Measurements from ENCODE around the gene PRKG1.
A peak's percentile ranks its signal among the peaks of the same experiment; 100 is the strongest.

Gene PRKG1

DNA sequence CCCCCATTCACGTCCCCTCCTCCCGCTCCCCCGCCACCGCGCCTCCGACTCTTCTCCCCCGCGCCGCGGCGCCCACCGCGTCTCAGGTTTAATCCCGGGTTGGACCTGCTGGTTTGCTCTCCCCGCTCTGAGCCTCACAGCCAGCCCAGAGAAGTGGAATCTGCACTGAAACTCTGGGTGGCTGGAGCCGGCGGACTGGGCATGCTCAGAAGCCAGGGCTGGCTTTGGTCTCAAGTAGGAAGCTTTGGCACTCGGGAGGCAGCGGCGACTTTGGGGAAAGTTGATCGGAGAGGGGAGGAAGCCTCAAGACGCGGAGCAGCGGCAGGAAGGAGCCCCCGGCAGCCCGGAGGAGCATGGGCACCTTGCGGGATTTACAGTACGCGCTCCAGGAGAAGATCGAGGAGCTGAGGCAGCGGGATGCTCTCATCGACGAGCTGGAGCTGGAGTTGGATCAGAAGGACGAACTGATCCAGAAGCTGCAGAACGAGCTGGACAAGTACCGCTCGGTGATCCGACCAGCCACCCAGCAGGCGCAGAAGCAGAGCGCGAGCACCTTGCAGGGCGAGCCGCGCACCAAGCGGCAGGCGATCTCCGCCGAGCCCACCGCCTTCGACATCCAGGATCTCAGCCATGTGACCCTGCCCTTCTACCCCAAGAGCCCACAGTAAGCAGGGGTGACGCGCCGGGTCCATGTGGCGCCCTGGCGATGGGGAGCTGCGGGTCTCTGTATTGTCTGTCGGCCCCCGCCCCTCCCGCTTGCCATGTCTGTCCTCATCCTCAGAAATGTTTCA is at the start of gene PRKG1:
PRKG1 (plus strand) TSS at position 250 of the 791 bp plus-strand sequence.
- peak; percentile 69 for DNase-seq (ENCODE audit: low spot score)

- no peak for DNase-seq (ENCODE audit: low spot score)
Measured at GRCh38 chr10:51028420-51028819, 45.9 kb upstream of the PRKG1 start.

- no peak for DNase-seq (ENCODE audit: low spot score)
Measured at GRCh38 chr10:51029172-51029641, 45.1 kb upstream of the PRKG1 start.

DNA sequence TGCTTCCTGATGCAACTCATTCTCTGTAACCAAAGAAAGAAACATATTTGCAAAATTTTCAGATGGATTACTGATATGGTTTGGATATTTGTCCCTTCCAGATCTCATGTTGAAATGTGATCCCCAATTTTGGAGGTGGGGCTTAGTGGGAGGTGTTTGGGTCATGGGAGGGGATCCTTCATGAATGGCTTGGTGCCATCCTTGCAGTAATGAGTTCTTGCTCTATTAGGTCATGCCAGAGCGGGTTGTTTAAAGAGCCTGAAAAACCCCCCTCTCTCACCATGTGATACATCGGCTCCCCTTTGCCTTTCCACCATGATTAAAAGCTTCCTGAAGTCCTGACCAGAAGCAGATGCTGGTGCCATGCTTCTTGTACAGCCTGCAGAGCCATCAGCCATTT is 43.8 kb upstream of the PRKG1 start:
- DNase-seq (ENCODE audit: low spot score) = no peak

- no peak for DNase-seq (ENCODE audit: low spot score)
Measured at GRCh38 chr10:51031950-51032349, 42.3 kb upstream of the PRKG1 start.

DNA sequence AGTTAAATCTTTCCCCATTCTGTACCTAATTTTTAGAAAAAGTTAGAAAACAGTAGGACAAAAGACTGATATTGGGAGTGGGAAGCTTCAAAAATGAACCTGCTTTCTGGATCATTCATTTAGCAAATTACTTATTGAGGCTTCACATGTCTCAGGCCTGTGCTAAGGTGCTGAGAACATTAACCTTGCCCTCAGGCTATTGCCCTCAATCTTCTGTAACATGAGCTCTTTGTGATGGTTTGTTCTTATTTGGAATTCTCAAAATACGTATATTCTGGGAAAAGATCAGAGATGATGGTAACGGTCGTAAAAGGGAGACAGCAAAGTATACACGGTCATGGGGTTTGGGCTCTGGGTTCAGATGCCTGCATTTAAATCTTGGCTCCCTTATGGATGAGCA is 39.5 kb upstream of the PRKG1 start:
- no peak for DNase-seq (ENCODE audit: low spot score)

DNA sequence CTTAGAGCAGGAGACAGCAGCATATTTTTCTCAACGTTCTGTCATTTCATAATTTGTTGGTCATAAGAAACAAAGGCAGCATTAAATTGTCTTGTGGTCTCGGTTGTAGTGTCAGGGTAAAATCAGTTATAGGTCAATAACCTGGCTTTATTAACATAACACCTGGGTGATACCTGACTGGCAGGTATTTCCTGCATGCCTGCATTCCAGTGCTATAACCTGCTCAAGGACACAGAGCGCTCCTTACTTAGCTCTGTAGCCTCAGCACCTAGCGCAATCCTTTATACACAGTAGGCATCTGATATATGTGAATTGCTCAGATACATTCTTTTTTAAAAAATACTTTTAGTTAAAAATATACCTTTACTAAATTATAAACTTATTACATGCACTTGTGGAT is 38.9 kb upstream of the PRKG1 start:
- no peak for DNase-seq (ENCODE audit: low spot score)

GRCh38 chr10:51045871-51046270 is 28.4 kb upstream of the PRKG1 start:
- no peak for DNase-seq (ENCODE audit: low spot score)

GRCh38 chr10:51046654-51047053 is 27.6 kb upstream of the PRKG1 start:
- no peak for DNase-seq (ENCODE audit: low spot score)

DNA sequence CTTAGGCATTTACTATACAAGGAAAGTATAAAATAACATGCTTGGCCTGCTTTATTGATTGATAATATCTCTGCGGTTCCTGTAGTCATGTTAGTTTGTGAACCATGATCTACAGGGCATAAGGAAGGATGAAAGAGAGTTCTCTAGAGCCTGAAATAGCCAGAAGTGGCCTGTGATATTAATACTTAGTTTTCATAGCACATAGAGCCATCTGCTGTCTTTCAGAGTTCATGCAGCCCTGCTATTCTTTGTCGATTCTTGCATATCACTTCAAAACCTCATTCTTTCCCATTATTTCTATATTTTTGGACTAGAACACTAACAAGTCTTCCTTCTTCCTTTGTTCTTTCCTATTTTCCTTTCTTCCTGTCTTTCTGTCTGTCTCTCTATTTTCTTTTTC is 26.4 kb upstream of the PRKG1 start:
- DNase-seq (ENCODE audit: low spot score) = no peak

DNA sequence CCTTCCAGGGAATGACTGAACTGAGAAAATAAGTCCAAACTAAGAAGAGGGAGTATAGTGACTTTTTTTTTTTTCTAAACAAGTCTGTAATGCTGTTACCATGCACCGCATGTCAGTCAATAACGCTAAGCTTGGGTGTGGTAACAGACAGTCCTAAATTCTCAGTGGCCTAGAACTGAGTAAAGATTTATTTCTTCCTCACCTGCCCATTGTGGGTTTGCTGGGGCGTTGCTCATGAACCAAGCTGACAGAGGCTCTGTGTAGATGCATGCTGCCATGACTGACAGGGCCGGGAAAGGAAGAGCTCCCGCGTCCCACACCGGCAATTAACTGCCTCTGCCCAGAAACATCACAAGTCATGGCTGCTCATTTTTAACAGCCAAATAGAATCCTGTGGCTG is 25.5 kb upstream of the PRKG1 start:
- no peak for DNase-seq (ENCODE audit: low spot score)

DNA sequence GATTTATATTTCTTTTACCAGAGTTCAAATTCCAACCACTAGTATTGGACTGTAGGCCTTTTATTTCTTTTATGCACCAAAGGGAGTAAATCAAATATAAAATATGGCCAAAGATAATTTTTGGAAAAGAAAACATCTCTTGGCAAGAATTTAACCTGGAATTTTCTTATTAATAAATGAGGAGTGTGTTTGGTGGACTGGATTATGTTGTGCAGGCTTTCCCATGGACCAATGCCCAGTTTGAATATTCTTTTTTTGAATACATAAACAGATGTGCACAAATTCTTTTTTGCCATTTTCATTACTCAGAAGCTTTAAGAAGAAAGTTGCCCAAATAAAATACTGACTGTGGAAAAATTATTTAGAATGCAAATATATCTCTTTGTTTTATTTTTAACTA is 22.1 kb upstream of the PRKG1 start:
- DNase-seq (ENCODE audit: low spot score) = no peak

GRCh38 chr10:51057925-51058324 is 16.4 kb upstream of the PRKG1 start:
- DNase-seq (ENCODE audit: low spot score) = no peak

DNA sequence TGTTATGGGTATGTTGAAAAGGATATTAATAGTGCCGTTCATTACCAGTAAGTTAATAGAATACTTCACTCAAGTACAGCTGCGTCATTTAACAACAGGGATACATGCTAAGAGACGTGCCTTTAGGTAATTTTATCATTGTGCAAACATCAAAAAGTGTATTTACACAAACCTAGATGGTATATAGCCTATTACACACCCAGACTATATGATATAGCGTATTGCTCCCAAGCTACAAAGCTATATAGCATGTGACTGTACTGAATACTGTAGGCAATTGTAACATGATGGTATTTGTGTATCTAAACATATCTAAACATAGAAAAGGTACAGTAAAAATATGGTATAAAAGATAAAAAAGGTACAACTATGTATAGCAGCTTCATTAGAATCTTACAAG is 11.1 kb upstream of the PRKG1 start:
- no peak for DNase-seq (ENCODE audit: low spot score)

DNA sequence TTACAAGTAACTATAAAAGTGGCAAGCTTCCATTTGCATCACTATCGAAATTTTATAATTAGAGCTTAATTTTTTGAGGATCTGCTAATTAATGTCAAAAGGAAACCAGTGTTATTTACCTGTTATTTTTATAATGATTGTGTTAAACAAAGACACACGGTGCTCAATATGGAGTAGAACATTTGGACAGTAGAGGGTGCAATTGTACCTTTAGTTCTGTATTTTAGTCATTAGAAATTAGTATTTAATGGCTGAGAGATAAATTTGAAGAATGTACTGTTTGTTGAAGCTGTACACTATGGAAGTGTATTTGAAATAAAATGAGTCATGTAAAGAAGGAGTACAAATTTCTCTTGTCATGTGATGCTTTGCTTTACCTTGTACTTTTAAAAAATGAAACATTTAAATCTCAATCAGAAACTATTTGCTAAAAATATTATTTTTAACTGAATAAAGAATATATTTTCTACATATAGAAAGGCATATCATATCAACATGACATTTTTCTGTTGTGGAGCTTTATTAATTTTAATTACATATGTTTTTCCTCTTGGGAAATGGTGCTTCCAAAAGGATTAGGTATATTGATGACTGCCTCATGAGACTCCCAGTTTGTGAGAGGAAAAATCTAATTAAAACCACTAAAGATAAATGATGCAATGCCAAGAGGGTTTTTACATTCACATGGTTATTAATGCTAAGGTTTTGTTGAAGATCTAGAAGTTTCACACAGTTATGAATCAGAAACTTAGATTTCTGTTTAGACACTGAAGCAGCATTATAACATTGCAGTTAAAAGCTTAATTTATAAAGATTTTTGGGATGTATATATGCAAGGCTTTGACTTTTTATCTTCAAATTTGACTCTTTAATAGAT is 10.4 kb upstream of the PRKG1 start:
- DNase-seq (ENCODE audit: low spot score) = peak; percentile 20

DNA sequence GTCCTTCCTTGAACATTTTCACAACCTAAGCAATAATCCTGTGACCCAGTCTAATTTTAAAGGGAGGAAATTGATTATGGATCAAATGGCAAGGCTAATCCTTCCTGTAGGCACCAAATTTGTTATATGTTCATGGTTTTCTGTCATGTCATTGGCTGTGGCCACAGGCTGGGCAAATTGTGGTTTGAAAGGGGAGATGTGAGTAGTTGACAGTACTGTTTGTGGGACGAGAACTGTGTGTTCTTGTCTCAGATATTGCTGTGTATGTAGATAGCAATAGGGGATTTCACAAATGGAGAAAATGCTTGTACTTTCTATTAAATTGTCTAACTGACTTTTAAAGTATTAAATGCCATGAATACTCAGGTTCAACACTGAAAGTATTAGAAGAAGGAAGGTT is 8.1 kb upstream of the PRKG1 start:
- no peak for DNase-seq (ENCODE audit: low spot score)

DNA sequence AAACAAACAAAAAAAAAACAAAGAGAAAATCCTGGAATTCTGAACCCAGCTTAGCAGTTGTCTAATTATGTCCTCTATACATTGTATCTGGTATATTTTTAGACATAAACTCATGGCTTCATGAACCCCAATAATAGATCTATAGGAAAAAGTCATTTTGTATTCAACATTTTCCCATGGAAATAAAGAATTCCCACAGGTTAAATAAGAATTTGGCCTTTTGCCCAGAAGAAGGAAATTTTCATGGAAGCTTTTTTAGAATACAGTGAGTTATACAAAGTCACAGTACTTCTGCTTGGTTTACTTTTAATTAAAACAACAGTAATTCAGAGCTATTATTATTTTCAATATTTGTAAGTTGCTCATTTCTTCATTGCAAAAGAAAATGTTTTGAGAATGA is 2.1 kb upstream of the PRKG1 start:
- no peak for DNase-seq (ENCODE audit: low spot score)

DNA sequence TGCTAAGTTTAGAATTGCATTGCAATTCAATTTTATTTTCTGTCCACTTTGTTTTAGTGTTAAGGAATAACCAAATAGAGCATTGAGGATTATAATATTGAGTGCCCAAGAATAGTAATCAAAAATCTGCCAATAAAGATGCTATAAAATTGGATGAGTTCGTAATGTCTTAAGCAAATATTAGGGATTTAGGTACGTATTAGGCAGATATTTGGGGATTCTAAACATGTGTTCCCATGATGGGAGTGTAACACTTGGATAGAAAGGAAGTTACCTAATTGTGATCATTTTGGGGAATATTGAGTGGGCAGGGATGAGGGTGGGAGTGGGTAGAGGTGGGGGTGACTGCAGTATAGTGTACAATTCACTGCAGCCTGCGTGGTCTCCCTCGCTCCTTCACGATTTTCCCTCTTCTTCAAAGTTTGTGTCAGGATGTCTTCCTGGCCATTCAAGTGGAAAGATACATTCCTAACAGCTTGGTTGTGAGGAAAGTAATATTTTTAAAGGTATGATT is 1.3 kb upstream of the PRKG1 start:
- DNase-seq (ENCODE audit: low spot score) = no peak

GRCh38 chr10:51073453-51074237 is 642 bp upstream of the PRKG1 start:
- DNase-seq (ENCODE audit: low spot score) = peak; percentile 35

GRCh38 chr10:51075043-51075872 is 971 bp downstream of the PRKG1 start:
- DNase-seq (ENCODE audit: low spot score) = no peak

DNA sequence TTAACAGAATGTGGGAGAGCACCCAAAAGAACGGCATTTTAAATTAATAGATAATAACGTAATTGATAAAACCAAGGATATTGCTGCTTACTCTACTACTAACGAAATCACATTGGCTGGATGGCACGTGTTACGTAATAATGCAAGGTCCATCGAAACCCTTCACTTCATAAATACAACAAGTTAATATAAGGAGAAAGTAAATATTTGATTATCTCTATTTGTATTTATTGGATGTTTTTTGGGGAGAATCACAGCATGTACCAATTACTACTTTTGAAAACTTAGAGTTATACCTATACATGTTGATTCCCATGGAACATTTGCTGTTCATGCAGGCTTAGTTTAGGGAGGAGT is 1.6 kb downstream of the PRKG1 start:
- DNase-seq (ENCODE audit: low spot score) = no peak

Data from LoVo (cell line).